ENCODE measurements around the gene KPNA6.

- TF ChIP-seq REST (IDR thresholded peaks at IDR 0.05; ENCODE audit: insufficient replicate concordance, low read depth) = no peak
- no peak for TF ChIP-seq CTCF (IDR thresholded peaks at IDR 0.05; ENCODE audit: insufficient read depth, low read length)
These were observed 90.0 kb downstream of the KPNA6 start for GRCh38 chr1:32197837-32198236.
